Hindlimb muscle (tissue), 1 donor: ENCODE data around the gene C6orf132. TPM values are rescaled to one million over a fixed set of nuclear protein-coding genes. Genes with fewer than 3 reads are reported as not detected.
"Not testable (repeated sequence)": the region's sequence is repeated elsewhere in the genome, so short reads cannot be mapped to it uniquely, and the experiment has no call there.

Experiments used
- DNase-seq: peaks from one replicate; pipeline ENCODE4 v3.0.0-alpha.2; 2013
- polyA plus RNA-seq: library from polyadenylated mRNA; unstranded; fragments of 120-200 nt; gene quantifications from one replicate; pipeline ENCODE4 v1.2.1, GENCODE V29; 2013; ENCODE audit not compliant: insufficient read length

The C6orf132 gene
- 0.52 TPM for polyA plus RNA-seq

GRCh38 chr6:42142118-42142835 is at the start of gene C6orf132:
Gene C6orf132 (minus strand): TSS chr6:42142620. CDS start chr6:42142444, 176 bp downstream.
- no peak for DNase-seq

- DNase-seq: no peak
Measured at GRCh38 chr6:42190554-42191183, 48.2 kb upstream of the C6orf132 start.

- DNase-seq: no peak
Measured at GRCh38 chr6:42188406-42188805, 46.0 kb upstream of the C6orf132 start.

GRCh38 chr6:42185597-42185996 is 43.2 kb upstream of the C6orf132 start:
- no peak for DNase-seq

GRCh38 chr6:42184475-42184874 is 42.1 kb upstream of the C6orf132 start:
- DNase-seq: no peak

- DNase-seq: no peak
Measured at GRCh38 chr6:42182101-42182500, 39.7 kb upstream of the C6orf132 start.

- DNase-seq: no peak
Measured at GRCh38 chr6:42179945-42180313, 37.5 kb upstream of the C6orf132 start.

- DNase-seq: no peak
Measured at GRCh38 chr6:42179261-42179944, 37.0 kb upstream of the C6orf132 start.

GRCh38 chr6:42177514-42178364 is 35.3 kb upstream of the C6orf132 start:
- DNase-seq: no peak

GRCh38 chr6:42176981-42177380 is 34.6 kb upstream of the C6orf132 start:
- no peak for DNase-seq

- DNase-seq: no peak
Measured at GRCh38 chr6:42175860-42176259, 33.4 kb upstream of the C6orf132 start.

GRCh38 chr6:42173101-42173500 is 30.7 kb upstream of the C6orf132 start, which contains the start of gene GUCA1A:
Gene GUCA1A (plus strand): TSS chr6:42173364. CDS start chr6:42173614, 250 bp downstream.
- no peak for DNase-seq

GRCh38 chr6:42171813-42172581 is 29.6 kb upstream of the C6orf132 start:
- no peak for DNase-seq

- DNase-seq: not testable (repeated sequence)
Measured at GRCh38 chr6:42169780-42170179, 27.4 kb upstream of the C6orf132 start.

GRCh38 chr6:42168650-42169049 is 26.2 kb upstream of the C6orf132 start:
- DNase-seq: no peak

GRCh38 chr6:42166444-42167141 is 24.2 kb upstream of the C6orf132 start:
- DNase-seq: peak; percentile 64

- DNase-seq: no peak
Measured at GRCh38 chr6:42165016-42165415, 22.6 kb upstream of the C6orf132 start.

GRCh38 chr6:42163981-42164380 is 21.6 kb upstream of the C6orf132 start:
- DNase-seq: no peak

GRCh38 chr6:42162812-42163211 is 20.4 kb upstream of the C6orf132 start:
- no peak for DNase-seq

- DNase-seq: no peak
Measured at GRCh38 chr6:42162384-42162783, 20.0 kb upstream of the C6orf132 start.

GRCh38 chr6:42159431-42160024 is 17.1 kb upstream of the C6orf132 start:
- DNase-seq: no peak
